DND-41 (cell line): ENCODE measurements around the gene ZBTB21.

Source experiments
- EZH2 ChIP-seq: IDR thresholded peaks from 3 replicates; pipeline ENCODE4 v1.6.1; 2012; ENCODE audit warnings: borderline replicate concordance, low read depth, mild to moderate bottlenecking, moderate library complexity, low read length, inconsistent platforms; ENCODE audit not compliant: severe bottlenecking
- TF ChIP-seq, protein P1 (sequence below): IDR thresholded peaks from 2 replicates; pipeline ENCODE4 v1.5.1; 2012; ENCODE audit warnings: borderline replicate concordance, low read length, moderate library complexity, mild to moderate bottlenecking; ENCODE audit not compliant: poor library complexity, severe bottlenecking; ENCODE audit errors: extremely low read depth

DNA sequence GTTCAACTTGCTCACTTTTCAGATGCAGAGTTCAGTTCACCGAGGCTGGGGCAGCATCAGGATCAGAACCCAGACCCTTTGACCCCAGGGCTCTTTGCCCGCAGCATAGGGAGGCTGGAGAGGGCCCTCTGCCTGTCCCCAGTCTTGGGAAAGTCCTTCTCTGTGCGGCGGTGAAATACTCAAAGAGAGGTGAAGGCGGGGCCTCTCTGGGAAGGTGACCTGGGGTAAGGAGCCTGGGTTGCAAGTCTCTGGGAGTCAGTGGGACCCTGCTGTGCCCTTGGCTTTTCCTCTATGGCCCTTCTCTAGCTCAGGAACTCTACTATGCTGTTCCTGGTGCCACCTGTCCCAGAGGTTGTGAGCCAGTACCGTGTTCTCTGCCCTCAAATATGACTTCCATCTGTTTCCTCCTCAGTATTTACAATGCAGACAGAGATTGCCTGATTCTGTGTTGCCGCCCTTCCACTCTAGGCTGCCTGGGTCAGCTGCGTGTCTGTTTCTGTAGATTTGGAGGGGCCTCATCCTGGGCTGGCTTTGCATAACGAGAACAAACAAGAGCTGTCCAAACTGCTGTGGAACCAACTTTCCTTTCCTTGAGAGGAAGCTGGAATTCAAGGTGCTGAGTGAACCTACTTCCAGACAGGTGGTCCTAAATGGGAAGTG lies 18.7 kb upstream of the ZBTB21 start:
- TF ChIP-seq, protein P1, sequence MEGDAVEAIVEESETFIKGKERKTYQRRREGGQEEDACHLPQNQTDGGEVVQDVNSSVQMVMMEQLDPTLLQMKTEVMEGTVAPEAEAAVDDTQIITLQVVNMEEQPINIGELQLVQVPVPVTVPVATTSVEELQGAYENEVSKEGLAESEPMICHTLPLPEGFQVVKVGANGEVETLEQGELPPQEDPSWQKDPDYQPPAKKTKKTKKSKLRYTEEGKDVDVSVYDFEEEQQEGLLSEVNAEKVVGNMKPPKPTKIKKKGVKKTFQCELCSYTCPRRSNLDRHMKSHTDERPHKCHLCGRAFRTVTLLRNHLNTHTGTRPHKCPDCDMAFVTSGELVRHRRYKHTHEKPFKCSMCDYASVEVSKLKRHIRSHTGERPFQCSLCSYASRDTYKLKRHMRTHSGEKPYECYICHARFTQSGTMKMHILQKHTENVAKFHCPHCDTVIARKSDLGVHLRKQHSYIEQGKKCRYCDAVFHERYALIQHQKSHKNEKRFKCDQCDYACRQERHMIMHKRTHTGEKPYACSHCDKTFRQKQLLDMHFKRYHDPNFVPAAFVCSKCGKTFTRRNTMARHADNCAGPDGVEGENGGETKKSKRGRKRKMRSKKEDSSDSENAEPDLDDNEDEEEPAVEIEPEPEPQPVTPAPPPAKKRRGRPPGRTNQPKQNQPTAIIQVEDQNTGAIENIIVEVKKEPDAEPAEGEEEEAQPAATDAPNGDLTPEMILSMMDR, result no peak
- no peak for TF ChIP-seq EZH2
